ENCODE measurements around the gene LETM1.

Gene LETM1

GRCh38 chr4:1763070-1763549, 92.8 kb downstream of the LETM1 start:
- no peak for DNase-seq (ENCODE audit: low read depth in 2 of 2)

- DNase-seq (ENCODE audit: low read depth in 2 of 2): no peak
These were observed 93.5 kb downstream of the LETM1 start for GRCh38 chr4:1762264-1763010.
